ENCODE results near the gene IFNGR1. TPM values are rescaled to one million over a fixed set of nuclear protein-coding genes. Genes with fewer than 3 reads are reported as not detected.

The IFNGR1 gene
- total RNA-seq, 2 donors from 2014 or later: 65.5 to 102 TPM

DNA sequence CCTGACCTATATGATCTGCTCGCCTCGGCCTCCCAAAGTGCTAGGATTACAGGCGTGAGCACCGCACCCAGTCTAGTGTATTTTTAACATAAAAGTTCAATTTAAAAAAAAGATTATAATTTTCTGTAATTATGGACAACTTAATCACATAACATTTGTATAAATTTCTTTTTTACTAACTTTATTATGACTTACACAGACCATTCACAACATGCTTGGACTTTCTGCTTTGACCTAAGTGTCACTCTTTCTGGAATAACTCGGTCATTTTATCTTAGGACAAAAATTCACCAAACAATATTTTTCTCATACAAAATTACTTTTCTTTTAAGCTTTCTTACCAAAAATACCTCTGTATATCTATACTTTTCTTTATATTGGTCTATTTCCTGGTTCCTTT lies 30.3 kb downstream of the IFNGR1 start:
- Histone ChIP-seq H3K4me3 (no peak overlapping the region), H3K4me1 (ENCODE audit: control insufficient read depth in 1 of 2, low read depth in 2 of 2) (no peaks in the 10 kb centered on the region), H3K36me3 (no peaks in the 10 kb centered on the region), H3K27me3 (replicated peaks; ENCODE audit: insufficient read depth) (no peaks in the 10 kb centered on the region), H3K27ac (no peak overlapping the region), H3K9me3 (peaks cover 6% of the 10 kb centered on the region)
- TF ChIP-seq, protein P1, sequence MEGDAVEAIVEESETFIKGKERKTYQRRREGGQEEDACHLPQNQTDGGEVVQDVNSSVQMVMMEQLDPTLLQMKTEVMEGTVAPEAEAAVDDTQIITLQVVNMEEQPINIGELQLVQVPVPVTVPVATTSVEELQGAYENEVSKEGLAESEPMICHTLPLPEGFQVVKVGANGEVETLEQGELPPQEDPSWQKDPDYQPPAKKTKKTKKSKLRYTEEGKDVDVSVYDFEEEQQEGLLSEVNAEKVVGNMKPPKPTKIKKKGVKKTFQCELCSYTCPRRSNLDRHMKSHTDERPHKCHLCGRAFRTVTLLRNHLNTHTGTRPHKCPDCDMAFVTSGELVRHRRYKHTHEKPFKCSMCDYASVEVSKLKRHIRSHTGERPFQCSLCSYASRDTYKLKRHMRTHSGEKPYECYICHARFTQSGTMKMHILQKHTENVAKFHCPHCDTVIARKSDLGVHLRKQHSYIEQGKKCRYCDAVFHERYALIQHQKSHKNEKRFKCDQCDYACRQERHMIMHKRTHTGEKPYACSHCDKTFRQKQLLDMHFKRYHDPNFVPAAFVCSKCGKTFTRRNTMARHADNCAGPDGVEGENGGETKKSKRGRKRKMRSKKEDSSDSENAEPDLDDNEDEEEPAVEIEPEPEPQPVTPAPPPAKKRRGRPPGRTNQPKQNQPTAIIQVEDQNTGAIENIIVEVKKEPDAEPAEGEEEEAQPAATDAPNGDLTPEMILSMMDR (IDR thresholded peaks at IDR 0.05): no peak
- ATAC-seq (ENCODE audit: insufficient number of reproducible peaks, low FRiP score, low read depth) (no peak), DNase-seq (ENCODE audit: low spot score) (no peak)

DNA sequence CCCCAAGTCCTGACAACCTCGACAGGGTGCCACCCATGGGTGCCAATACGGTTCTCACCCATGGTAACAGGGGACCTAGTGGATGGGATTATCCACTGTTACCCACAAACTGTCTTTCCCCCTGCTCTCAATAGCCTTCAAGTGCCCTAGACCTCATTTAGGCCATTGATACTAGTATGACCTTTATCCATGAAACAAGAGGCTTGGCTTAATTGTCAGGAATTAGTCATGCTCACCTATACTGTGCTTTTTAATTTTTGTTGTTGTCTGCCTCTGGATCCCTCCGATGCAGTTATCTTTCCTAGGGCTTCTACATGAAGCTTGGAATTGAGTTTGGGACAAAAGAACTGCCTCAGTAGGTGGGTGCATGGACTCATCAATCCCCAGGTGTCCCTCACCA lies 33.9 kb downstream of the IFNGR1 start:
- H3K9me3 ChIP-seq: peaks cover 6% of the 10 kb centered on the region
- no peaks in the 10 kb centered on the region for H3K4me1 ChIP-seq (ENCODE audit: control insufficient read depth in 1 of 2, low read depth in 2 of 2)
- H3K36me3 ChIP-seq: no peaks in the 10 kb centered on the region
- H3K27ac ChIP-seq: no peak overlapping the region
- no peak overlapping the region for H3K4me3 ChIP-seq
- DNase-seq (ENCODE audit: low spot score) (no peak), ATAC-seq (ENCODE audit: insufficient number of reproducible peaks, low FRiP score, low read depth) (no peak)
- no peaks in the 10 kb centered on the region for H3K27me3 ChIP-seq (replicated peaks; ENCODE audit: insufficient read depth)
- TF ChIP-seq, protein P1 (IDR thresholded peaks at IDR 0.05): no peak

DNA sequence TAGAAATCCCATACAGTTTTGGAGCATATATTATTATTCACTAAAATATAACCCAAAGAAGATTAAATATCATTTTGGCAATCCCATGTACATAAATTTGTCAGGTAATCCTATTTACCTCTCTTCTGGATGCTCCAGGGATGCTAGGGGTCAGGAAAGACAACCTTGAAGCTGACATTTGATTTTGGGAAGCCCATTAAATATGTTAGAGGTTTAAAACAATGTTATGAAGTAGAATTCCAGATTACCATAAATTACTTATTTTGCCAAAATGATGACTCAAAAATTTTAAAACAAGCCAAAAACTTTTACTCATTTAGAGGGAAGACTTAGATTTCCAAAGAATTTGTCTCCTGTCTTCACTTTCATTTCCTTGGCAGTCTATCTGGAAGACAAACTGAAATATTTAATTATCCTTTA lies 36.5 kb downstream of the IFNGR1 start:
- Histone ChIP-seq H3K27ac (no peak overlapping the region), H3K4me3 (no peak overlapping the region), H3K9me3 (no peaks in the 10 kb centered on the region), H3K27me3 (replicated peaks; ENCODE audit: insufficient read depth) (no peaks in the 10 kb centered on the region), H3K36me3 (no peaks in the 10 kb centered on the region), H3K4me1 (ENCODE audit: control insufficient read depth in 1 of 2, low read depth in 2 of 2) (no peaks in the 10 kb centered on the region)
- ATAC-seq (ENCODE audit: insufficient number of reproducible peaks, low FRiP score, low read depth) (no peak), DNase-seq (ENCODE audit: low spot score) (no peak)
- TF ChIP-seq, protein P1 (IDR thresholded peaks at IDR 0.05): no peak

DNA sequence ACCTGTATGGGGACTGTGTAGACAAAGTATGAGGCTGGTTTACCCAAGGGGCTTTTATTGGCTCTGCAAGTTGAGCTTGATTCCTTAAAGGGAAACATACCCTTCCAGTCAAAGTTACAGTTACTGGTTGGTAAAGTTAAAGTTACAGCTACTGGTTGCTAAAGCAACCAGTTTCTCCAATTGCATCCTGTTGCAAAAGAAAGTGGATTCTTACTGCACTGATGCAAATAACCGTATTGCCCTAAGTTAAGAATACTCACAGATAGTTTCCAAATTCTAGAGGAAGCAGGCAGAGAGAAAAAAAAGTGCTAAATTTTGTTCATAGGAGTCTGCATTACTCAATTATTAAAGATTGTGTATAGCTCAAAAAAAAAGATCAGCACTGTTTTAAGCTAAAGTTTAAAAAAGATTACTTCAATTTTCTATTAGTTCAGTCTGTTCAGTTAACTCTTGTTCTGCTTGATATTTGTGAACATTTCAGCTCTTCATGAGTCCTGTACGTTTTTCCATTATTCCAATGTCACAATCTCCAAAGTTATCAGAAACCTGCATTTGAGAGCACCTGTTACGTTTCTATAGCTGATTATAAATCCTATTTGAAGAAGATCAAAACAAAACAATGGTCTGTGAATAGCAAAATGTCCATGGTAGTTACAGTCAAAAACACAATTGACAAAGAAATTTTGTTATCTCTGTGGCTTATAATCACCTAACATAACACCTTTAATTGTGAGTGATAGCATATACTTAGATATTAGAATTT lies 37.1 kb downstream of the IFNGR1 start:
- no peaks in the 10 kb centered on the region for H3K27me3 ChIP-seq (replicated peaks; ENCODE audit: insufficient read depth)
- H3K9me3 ChIP-seq: no peaks in the 10 kb centered on the region
- H3K4me3 ChIP-seq: no peak overlapping the region
- TF ChIP-seq, protein P1 (IDR thresholded peaks at IDR 0.05): no peak
- no peaks in the 10 kb centered on the region for H3K4me1 ChIP-seq (ENCODE audit: control insufficient read depth in 1 of 2, low read depth in 2 of 2)
- no peak for ATAC-seq (ENCODE audit: insufficient number of reproducible peaks, low FRiP score, low read depth)
- no peak for DNase-seq (ENCODE audit: low spot score)
- no peaks in the 10 kb centered on the region for H3K36me3 ChIP-seq
- no peak overlapping the region for H3K27ac ChIP-seq

DNA sequence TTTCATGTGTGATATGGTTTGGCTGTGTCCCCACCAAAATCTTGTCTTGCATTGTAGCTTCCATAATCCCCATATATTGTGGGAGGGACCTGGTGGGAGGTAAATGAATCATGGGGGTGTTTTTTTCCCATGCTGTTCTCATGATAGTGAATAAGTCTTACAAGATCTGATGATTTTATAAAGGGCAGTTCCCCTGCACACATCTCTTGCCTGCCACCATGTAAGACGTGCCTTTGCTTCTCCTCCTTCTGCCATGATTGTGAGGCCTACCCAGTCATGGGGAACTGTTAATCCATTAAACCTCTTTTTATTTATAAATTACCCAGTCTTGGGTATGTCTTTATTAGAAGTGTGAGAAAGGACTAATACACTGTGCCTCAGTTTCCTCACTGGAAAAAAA lies 41.6 kb downstream of the IFNGR1 start:
- no peak for DNase-seq (ENCODE audit: low spot score)
- Histone ChIP-seq H3K27ac (no peak overlapping the region), H3K9me3 (no peaks in the 10 kb centered on the region), H3K4me1 (ENCODE audit: control insufficient read depth in 1 of 2, low read depth in 2 of 2) (no peaks in the 10 kb centered on the region), H3K4me3 (no peak overlapping the region), H3K36me3 (no peaks in the 10 kb centered on the region), H3K27me3 (replicated peaks; ENCODE audit: insufficient read depth) (no peaks in the 10 kb centered on the region)
- no peak for ATAC-seq (ENCODE audit: insufficient number of reproducible peaks, low FRiP score, low read depth)
- TF ChIP-seq, protein P1 (IDR thresholded peaks at IDR 0.05): no peak
